K562 treated with DMSO at 1 percent for 4 hours (cell line): ENCODE measurements around the gene FBXO7. TPM values are rescaled to one million over a fixed set of nuclear protein-coding genes. Genes with fewer than 3 reads are reported as not detected.

Source experiments
- total RNA-seq: library from RNA; unstranded; fragments of 300-600 nt; gene quantifications from 2 replicates; pipeline ENCODE4 v1.2.3, GENCODE V29; 2022; ENCODE audit not compliant: insufficient read depth

The FBXO7 gene
- 59.7 and 74.8 TPM in 2 replicates for total RNA-seq

DNA sequence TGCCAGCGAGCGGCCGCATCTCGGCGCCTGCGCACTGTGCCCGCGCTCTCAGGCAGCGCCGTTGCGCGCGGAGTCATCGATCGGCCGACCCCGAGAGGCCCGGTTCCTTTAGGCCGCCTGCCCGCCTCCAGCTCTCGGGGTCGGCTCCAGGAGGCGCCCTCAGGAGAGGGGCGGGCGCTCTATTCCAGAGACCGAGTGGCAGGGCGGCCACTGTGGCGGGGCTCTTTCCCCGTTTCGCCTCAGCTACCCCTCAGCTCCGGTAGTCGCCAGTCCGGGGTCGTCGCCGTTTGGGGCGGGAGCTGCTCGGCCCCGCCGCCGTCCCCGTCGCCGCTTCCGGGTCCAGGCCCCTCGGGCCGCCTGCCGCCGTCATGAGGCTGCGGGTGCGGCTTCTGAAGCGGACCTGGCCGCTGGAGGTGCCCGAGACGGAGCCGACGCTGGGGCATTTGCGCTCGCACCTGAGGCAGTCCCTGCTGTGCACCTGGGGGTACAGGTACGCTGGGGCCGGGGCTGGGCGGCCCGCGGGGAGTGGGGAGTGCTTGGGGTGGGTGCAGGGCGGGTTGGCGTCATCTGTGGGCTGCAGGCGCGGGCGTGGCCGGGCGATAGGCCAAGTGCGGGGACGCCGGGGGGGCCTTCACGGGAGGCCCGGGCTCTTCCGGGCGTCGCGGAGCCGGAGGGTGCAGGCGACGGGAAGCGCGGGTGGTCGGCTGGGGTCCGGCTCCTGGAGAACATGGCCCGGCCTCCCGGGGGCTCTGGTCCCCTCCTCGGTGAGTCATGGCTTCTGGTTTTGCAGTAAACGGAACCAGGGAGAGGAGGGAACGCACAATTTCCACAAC is at the start of gene FBXO7:
FBXO7 (plus strand) TSS at position 177 of the 833 bp plus-strand sequence; CDS start at position 369, 192 bp downstream.

Other genes with a start within 250 kb of the FBXO7 start
- not detected in 2 replicates for gene SLC5A4, start 219.5 kb upstream of the FBXO7 start, total RNA-seq
- not detected in 2 replicates for gene RFPL3, start 116.9 kb upstream of the FBXO7 start, total RNA-seq
- gene RTCB, start 62.6 kb upstream of the FBXO7 start, total RNA-seq, result 74.0 and 76.9 TPM in 2 replicates
- gene BPIFC, start 10.4 kb upstream of the FBXO7 start, total RNA-seq, result not detected in 2 replicates